ENCODE measurements around the gene ALG2. TPM values are rescaled to one million over a fixed set of nuclear protein-coding genes. Genes with fewer than 3 reads are reported as not detected.
A peak's percentile ranks its signal among the peaks of the same experiment; 100 is the strongest.

Gene ALG2, protein sequence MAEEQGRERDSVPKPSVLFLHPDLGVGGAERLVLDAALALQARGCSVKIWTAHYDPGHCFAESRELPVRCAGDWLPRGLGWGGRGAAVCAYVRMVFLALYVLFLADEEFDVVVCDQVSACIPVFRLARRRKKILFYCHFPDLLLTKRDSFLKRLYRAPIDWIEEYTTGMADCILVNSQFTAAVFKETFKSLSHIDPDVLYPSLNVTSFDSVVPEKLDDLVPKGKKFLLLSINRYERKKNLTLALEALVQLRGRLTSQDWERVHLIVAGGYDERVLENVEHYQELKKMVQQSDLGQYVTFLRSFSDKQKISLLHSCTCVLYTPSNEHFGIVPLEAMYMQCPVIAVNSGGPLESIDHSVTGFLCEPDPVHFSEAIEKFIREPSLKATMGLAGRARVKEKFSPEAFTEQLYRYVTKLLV
- total RNA-seq (2012; rRNA removed) = 33.9 and 38.4 TPM in 2 replicates
- 35.1 and 36.4 TPM in 2 replicates for polyA plus RNA-seq (2012; rRNA removed)
- 28.1 and 31.3 TPM in 2 replicates for polyA plus RNA-seq (2012; cell fraction: cytosol; rRNA removed)
- polyA plus RNA-seq (2012; cell fraction: nucleus; rRNA removed; ENCODE audit: low replicate concordance) = 20.4 and 43.6 TPM in 2 replicates
- Bru-seq, nascent RNA = percentile 85 among the genes with signal in this experiment
- BruChase-seq, experiment 1, labeled RNA remaining after a 6-hour chase = percentile 84 among the genes with signal in this experiment
- BruChase-seq, experiment 2, labeled RNA remaining after a 2-hour chase = percentile 89 among the genes with signal in this experiment
- long read RNA-seq, transcript ALG2-203 (2 exons, 1,880 nt) = major isoform, 47 of 63 reads
- long read RNA-seq, partial matches to known transcripts = 13 of 63 reads
- long read RNA-seq, other reads (novel, unspliced or antisense) = 1 of 63 reads

DNA sequence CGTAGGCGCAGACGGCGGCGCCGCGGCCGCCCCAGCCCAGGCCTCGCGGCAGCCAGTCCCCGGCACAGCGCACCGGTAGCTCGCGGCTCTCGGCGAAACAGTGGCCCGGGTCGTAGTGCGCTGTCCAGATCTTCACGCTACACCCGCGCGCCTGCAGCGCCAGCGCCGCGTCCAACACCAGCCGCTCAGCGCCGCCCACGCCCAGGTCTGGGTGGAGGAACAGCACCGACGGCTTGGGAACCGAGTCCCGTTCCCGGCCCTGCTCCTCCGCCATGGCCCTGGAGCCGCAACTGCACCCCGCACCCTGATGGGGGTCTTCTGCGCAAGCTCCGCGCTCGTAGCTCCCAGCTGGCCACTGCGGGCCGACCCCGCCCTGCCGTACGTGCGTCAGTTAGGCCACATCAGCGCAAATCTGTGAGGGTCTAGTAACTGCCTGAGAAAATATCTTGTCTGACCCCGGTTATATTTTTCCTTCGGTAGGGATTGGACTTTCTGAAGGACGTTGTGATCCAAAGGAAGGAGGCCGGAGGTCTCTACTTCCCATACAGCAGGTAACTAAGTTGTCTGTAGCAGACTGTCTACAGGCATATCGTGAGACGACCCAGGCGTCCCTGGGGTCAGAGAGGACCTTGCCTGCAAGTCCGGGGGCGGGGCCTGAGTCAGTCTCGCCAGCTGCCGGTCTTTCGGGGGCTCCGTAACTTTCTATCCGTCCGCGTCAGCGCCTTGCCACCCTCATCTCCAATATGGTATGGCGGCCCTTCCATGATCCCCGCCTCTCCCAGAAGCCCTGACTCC, at the start of gene ALG2, which contains the start of gene SEC61B:
Gene ALG2, minus strand, starts transcription at position 322 of the 795 bp plus-strand sequence. Its CDS starts 48 bp downstream, at position 274.
Gene SEC61B, plus strand, starts transcription at position 662 of the 795 bp plus-strand sequence. Its CDS starts 82 bp downstream, at position 744.
- in situ Hi-C loops (cut with MboI; ENCODE audit: low sequenced_read_pairs) (no loop called here), intact Hi-C loops (cut with micrococcal nuclease) (loop anchor here (2.0 to 10.0 kb wide), 5 partner anchors 37 to 599 kb away; partner anchors contain the start of gene NR4A3), dilution Hi-C loops (cut with HindIII; ENCODE audit: low sequenced_read_pairs, unreplicated experiment) (no loop called here)
- Histone ChIP-seq H2AFZ (replicated peaks; ENCODE audit: low read length, poor library complexity) (peak within 1 kb of the TSS; percentile 97), H3K9me1 (ENCODE audit: insufficient read depth, low read length) (no peaks in the 10 kb centered on the region; the same call in 1 of the 2 replicates), H3K27ac (ENCODE audit: insufficient read depth, low read length) (peak within 1 kb of the TSS; percentile 98), H3K79me1 (ENCODE audit: low read depth in 1 of 2, low read length in 2 of 2) (peaks cover 17 to 76% of the 10 kb centered on the region in 2 experiments), H2BK15ac (ENCODE audit: low read depth, low read length) (peak within 1 kb of the TSS; percentile 99; the same call in 2 of the 3 replicates), H3K4me2 (ENCODE audit: low read depth, low read length) (peak within 1 kb of the TSS; percentile 97), H2BK120ac (ENCODE audit: low read depth, low read length) (peak within 1 kb of the TSS; percentile 100), H4K8ac (ENCODE audit: low read depth in 2 of 2, low read length in 2 of 2) (peak within 1 kb of the TSS; percentile 79 to 99), H3K9me3 (ENCODE audit: control insufficient read depth, insufficient read depth, low read length) (no peaks in the 10 kb centered on the region), H2AK5ac (ENCODE audit: low read depth, low read length) (peak within 1 kb of the TSS; percentile 62), H3K36me3 (ENCODE audit: control insufficient read depth, insufficient read depth, low read length) (peaks cover 20% of the 10 kb centered on the region), H3K56ac (ENCODE audit: extremely low read depth, insufficient read depth, low read length) (peak within 1 kb of the TSS; percentile 100), H3K14ac (replicated peaks; ENCODE audit: low read depth, low read length) (peak within 1 kb of the TSS; percentile 100), H3K4ac (ENCODE audit: low read depth, low read length) (peak within 1 kb of the TSS; percentile 99), H3K27me3 (ENCODE audit: control insufficient read depth, insufficient read depth, low read length) (no peaks in the 10 kb centered on the region), H3K18ac (ENCODE audit: low read depth, low read length) (peak within 1 kb of the TSS; percentile 98), H2BK5ac (ENCODE audit: low read depth, low read length, poor library complexity, severe bottlenecking) (peak within 1 kb of the TSS; percentile 96), H3K4me3 (ENCODE audit: insufficient read depth, low read depth, low read length) (peak within 1 kb of the TSS; percentile 92), H3K4me1 (ENCODE audit: control insufficient read depth, insufficient read depth, low read length) (no peaks in the 10 kb centered on the region; the same call in none of the 2 replicates), H3K9ac (ENCODE audit: low read depth, low read length) (peak within 1 kb of the TSS; percentile 97), H2BK20ac (ENCODE audit: low read depth, low read length) (peak within 1 kb of the TSS; percentile 99), H2AK9ac (replicated peaks; ENCODE audit: low read depth, low read length, poor library complexity) (peak within 1 kb of the TSS; percentile 90), H4K5ac (ENCODE audit: low read depth, low read length) (peak within 1 kb of the TSS; percentile 96), H4K20me1 (ENCODE audit: insufficient read depth, low read length) (peaks cover 66% of the 10 kb centered on the region), H3K23ac (ENCODE audit: low read depth, low read length) (peak within 1 kb of the TSS; percentile 100), H4K91ac (ENCODE audit: insufficient read depth, low read depth, low read length) (peak within 1 kb of the TSS; percentile 100)
- ChIA-PET CTCF (interaction anchor here (0.5 to 2.4 kb wide), 4 partner anchors 11 to 697 kb away, joined by 3 to 12 read pairs (median 4); no protein-coding TSS in a partner anchor), POLR2A (ENCODE audit: unreplicated experiment) (no interaction called here)
- 1% methylated on average over 40 of the region's 70 CpGs; no CpG with 5 or more reads in 1 of the 2 experiments for WGBS, 2 experiments (ENCODE audit: extremely low coverage in 2 of 2, insufficient read length in 1 of 2)
- ATAC-seq (ENCODE audit: low read depth) (peak; percentile 95), DNase-seq (peak; percentile 96)
- no TSS peak for BruUV-seq (replicated peaks)
- TF ChIP-seq POLR2A (IDR thresholded peaks at IDR 0.05; ENCODE audit: low read depth, low read length) = peak; percentile 96
- TF ChIP-seq BHLHE40 (IDR thresholded peaks at IDR 0.05; ENCODE audit: low read depth, low read length) = no peak
- peak; percentile 48 for TF ChIP-seq MAFK (IDR thresholded peaks at IDR 0.05; ENCODE audit: low read depth, low read length)
- TF ChIP-seq MAZ (IDR thresholded peaks at IDR 0.05; ENCODE audit: borderline replicate concordance, low read depth, low read length) = peak; percentile 87; the same call in 1 of the 2 replicates
- TF ChIP-seq RCOR1 (IDR thresholded peaks at IDR 0.05; ENCODE audit: insufficient replicate concordance, low read length) = no peak
- TF ChIP-seq, protein P1, sequence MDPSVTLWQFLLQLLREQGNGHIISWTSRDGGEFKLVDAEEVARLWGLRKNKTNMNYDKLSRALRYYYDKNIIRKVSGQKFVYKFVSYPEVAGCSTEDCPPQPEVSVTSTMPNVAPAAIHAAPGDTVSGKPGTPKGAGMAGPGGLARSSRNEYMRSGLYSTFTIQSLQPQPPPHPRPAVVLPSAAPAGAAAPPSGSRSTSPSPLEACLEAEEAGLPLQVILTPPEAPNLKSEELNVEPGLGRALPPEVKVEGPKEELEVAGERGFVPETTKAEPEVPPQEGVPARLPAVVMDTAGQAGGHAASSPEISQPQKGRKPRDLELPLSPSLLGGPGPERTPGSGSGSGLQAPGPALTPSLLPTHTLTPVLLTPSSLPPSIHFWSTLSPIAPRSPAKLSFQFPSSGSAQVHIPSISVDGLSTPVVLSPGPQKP (IDR thresholded peaks at IDR 0.05; ENCODE audit: borderline replicate concordance, low read depth, low read length) = no peak
- no peak for TF ChIP-seq NFE2L2 (IDR thresholded peaks at IDR 0.05; ENCODE audit: low read depth, low read length)
- peak; percentile 61; the same call in 1 of the 2 replicates for TF ChIP-seq MXI1 (IDR thresholded peaks at IDR 0.05; ENCODE audit: borderline replicate concordance, low read depth, low read length)
- TF ChIP-seq RAD21 (IDR thresholded peaks at IDR 0.05; ENCODE audit: low read length) = no peak
- TF ChIP-seq CEBPB (IDR thresholded peaks at IDR 0.05; ENCODE audit: low read depth, low read length) = no peak
- TF ChIP-seq, protein P2, sequence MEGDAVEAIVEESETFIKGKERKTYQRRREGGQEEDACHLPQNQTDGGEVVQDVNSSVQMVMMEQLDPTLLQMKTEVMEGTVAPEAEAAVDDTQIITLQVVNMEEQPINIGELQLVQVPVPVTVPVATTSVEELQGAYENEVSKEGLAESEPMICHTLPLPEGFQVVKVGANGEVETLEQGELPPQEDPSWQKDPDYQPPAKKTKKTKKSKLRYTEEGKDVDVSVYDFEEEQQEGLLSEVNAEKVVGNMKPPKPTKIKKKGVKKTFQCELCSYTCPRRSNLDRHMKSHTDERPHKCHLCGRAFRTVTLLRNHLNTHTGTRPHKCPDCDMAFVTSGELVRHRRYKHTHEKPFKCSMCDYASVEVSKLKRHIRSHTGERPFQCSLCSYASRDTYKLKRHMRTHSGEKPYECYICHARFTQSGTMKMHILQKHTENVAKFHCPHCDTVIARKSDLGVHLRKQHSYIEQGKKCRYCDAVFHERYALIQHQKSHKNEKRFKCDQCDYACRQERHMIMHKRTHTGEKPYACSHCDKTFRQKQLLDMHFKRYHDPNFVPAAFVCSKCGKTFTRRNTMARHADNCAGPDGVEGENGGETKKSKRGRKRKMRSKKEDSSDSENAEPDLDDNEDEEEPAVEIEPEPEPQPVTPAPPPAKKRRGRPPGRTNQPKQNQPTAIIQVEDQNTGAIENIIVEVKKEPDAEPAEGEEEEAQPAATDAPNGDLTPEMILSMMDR (conservative IDR thresholded peaks at IDR 0.05; ENCODE audit: low read depth, low read length) = no peak
